ENCODE data around the gene EFTUD2. TPM values are rescaled to one million over a fixed set of nuclear protein-coding genes. Genes with fewer than 3 reads are reported as not detected.

Gene EFTUD2
- total and polyA plus RNA-seq, 7 donors: 20.6 to 93.1 (median 48.4) TPM

GRCh38 chr17:44907729-44908470 is 8.7 kb upstream of the EFTUD2 start:
- intact Hi-C loops (cut with DNase I): no loop called here
- no peak for DNase-seq
- Histone ChIP-seq H3K36me3 (no peaks in the 10 kb centered on the region), H3K27ac (no peak overlapping the region), H3K4me1 (peaks cover 0 to 16% (median 10%) of the 10 kb centered on the region in 4 donors), H3K4me3 (no peak overlapping the region), H3K27me3 (peaks cover 0 to 3% (median 0%) of the 10 kb centered on the region in 3 donors), H3K9me3 (no peaks in the 10 kb centered on the region)
- 90% methylated on average over 11 of the region's 11 CpGs for WGBS, 2 donors
- no peak for TF ChIP-seq EP300 (IDR thresholded peaks at IDR 0.05)
- no peak for TF ChIP-seq CTCF (IDR thresholded peaks at IDR 0.05)
- no peak for TF ChIP-seq POLR2A (IDR thresholded peaks at IDR 0.05)
- TF ChIP-seq POLR2AphosphoS5 (IDR thresholded peaks at IDR 0.05): no peak

GRCh38 chr17:44906763-44907728 is 7.8 kb upstream of the EFTUD2 start:
- no peaks in the 10 kb centered on the region for H3K36me3 ChIP-seq
- peaks cover 0 to 16% (median 10%) of the 10 kb centered on the region in 4 donors for H3K4me1 ChIP-seq
- H3K27me3 ChIP-seq: peaks cover 0 to 3% (median 0%) of the 10 kb centered on the region in 3 donors
- TF ChIP-seq CTCF (IDR thresholded peaks at IDR 0.05): no peak
- no peak for TF ChIP-seq POLR2AphosphoS5 (IDR thresholded peaks at IDR 0.05)
- no peak for TF ChIP-seq EP300 (IDR thresholded peaks at IDR 0.05)
- TF ChIP-seq POLR2A (IDR thresholded peaks at IDR 0.05): no peak
- H3K9me3 ChIP-seq: no peaks in the 10 kb centered on the region
- intact Hi-C loops (cut with DNase I): no loop called here
- no peak overlapping the region for H3K27ac ChIP-seq
- whole genome bisulfite sequencing, 2 donors: 87 to 91% methylated on average over 18 of the region's 18 CpGs
- no peak overlapping the region for H3K4me3 ChIP-seq
- DNase-seq: no peak

- 80% methylated on average over 10 of the region's 10 CpGs for WGBS, 2 donors
- Histone ChIP-seq H3K4me3 (no peak overlapping the region), H3K27me3 (no peaks in the 10 kb centered on the region), H3K4me1 (peaks cover 0 to 12% (median 4%) of the 10 kb centered on the region in 4 donors), H3K27ac (no peak overlapping the region), H3K36me3 (no peaks in the 10 kb centered on the region), H3K9me3 (no peaks in the 10 kb centered on the region)
- intact Hi-C loops (cut with DNase I): no loop called here
- TF ChIP-seq POLR2AphosphoS5 (IDR thresholded peaks at IDR 0.05): no peak
- no peak for TF ChIP-seq CTCF (IDR thresholded peaks at IDR 0.05)
- no peak for TF ChIP-seq POLR2A (IDR thresholded peaks at IDR 0.05)
- no peak for TF ChIP-seq EP300 (IDR thresholded peaks at IDR 0.05)
- no peak for DNase-seq
These were observed 6.9 kb upstream of the EFTUD2 start for GRCh38 chr17:44906010-44906646.

- Histone ChIP-seq H3K9me3 (no peaks in the 10 kb centered on the region), H3K36me3 (no peaks in the 10 kb centered on the region), H3K4me1 (peaks cover 0 to 15% (median 6%) of the 10 kb centered on the region in 4 donors), H3K27me3 (no peaks in the 10 kb centered on the region), H3K4me3 (no peak overlapping the region), H3K27ac (no peak overlapping the region)
- intact Hi-C loops (cut with DNase I): no loop called here
- DNase-seq: no peak
- WGBS, 2 donors: 29 to 73% methylated on average over 9 of the region's 9 CpGs
- no peak for TF ChIP-seq CTCF (IDR thresholded peaks at IDR 0.05)
- TF ChIP-seq POLR2A (IDR thresholded peaks at IDR 0.05): no peak
- TF ChIP-seq POLR2AphosphoS5 (IDR thresholded peaks at IDR 0.05): no peak
- TF ChIP-seq EP300 (IDR thresholded peaks at IDR 0.05): no peak
These were observed 6.1 kb upstream of the EFTUD2 start for GRCh38 chr17:44905006-44906000.
